A549 (cell line): ENCODE results near the gene SNRPA. TPM values are rescaled to one million over a fixed set of nuclear protein-coding genes. Genes with fewer than 3 reads are reported as not detected.

ENCODE experiments used
- ATAC-seq, 2 experiments: fragments of 200-7000 bp in 1 of 2; fragments of >200 bp in 1 of 2; cut with Nextera tagmentation in 1 of 2; cut with Tn5 transposase in 1 of 2; 3 replicates each; pipeline versions ENCODE4 v1.8.0 to v1.9.1; 2018 to 2020; ENCODE audit warnings: mild to moderate bottlenecking in 1 of 2, moderate library complexity in 1 of 2
- CTCF ChIA-PET: fragments of 300-600 bp; sonication (Branson Sonifier 250); formaldehyde crosslinking; extraction: SDS; loops from one replicate; lab custom pipeline; 2021; ENCODE audit warnings: antibody characterized with exemption, inconsistent platforms; lab: Yijun Ruan, JAX
- POLR2A ChIA-PET: fragments of 350-600 bp; formaldehyde crosslinking; extraction: SDS; loops from one replicate; lab custom pipeline; 2021; ENCODE audit warnings: antibody characterized with exemption, inconsistent platforms; lab: Yijun Ruan, JAX
- DNase-seq, 2 experiments: peaks; one replicate each; pipeline versions ENCODE4 v3.0.0 to v3.0.0-alpha.2; 2011 to 2016; ENCODE audit warnings: low read depth in 1 of 2, low spot score in 1 of 2
- FAIRE-seq: peaks from 2 replicates; lab custom pipeline; 2011; peaks lifted over from hg19 to GRCh38; lab: Jason Lieb, UNC
- H3K27ac ChIP-seq, 2 experiments: fragments of >200 bp; sonication (Bioruptor Twin); formaldehyde crosslinking; 3 replicates each; pipeline ENCODE4 v1.5.1; 2016 to 2017
- H3K4me1 ChIP-seq: fragments of >200 bp; sonication (Bioruptor Twin); formaldehyde crosslinking; 3 replicates; pipeline ENCODE4 v1.6.1; 2016
- H3K4me2 ChIP-seq: fragments of >200 bp; sonication (Bioruptor Twin); formaldehyde crosslinking; 3 replicates; pipeline ENCODE4 v1.6.1; 2016
- H3K4me3 ChIP-seq: fragments of >200 bp; sonication (Bioruptor Twin); formaldehyde crosslinking; 3 replicates; pipeline ENCODE4 v1.5.1; 2016
- H3K9me3 ChIP-seq: fragments of >200 bp; sonication (Bioruptor Twin); formaldehyde crosslinking; 3 replicates; pipeline ENCODE4 v1.6.1; 2016
- BHLHE40 ChIP-seq: IDR thresholded peaks from 2 replicates; pipeline ENCODE4 v1.6.1; 2012; ENCODE audit warnings: low read depth, low read length, inconsistent platforms
- CEBPB ChIP-seq, 2 experiments: fragments of >200 bp in 1 of 2; sonication (Bioruptor Twin) in 1 of 2; formaldehyde crosslinking in 1 of 2; IDR thresholded peaks; 2 replicates each; pipeline ENCODE4 v1.6.1; 2012 to 2016
- E2F6 ChIP-seq: IDR thresholded peaks from 2 replicates; pipeline ENCODE4 v1.6.1; 2012; ENCODE audit warnings: low read depth, borderline replicate concordance
- EP300 ChIP-seq, 2 experiments: fragments of >200 bp; sonication (Bioruptor Twin); formaldehyde crosslinking; IDR thresholded peaks; 2 replicates in 1 of 2; 3 replicates in 1 of 2; pipeline ENCODE4 v1.6.1; 2016 to 2017
- ESRRA ChIP-seq: fragments of 150-350 bp; IDR thresholded peaks from 2 replicates; pipeline ENCODE4 v1.6.1; 2014; ENCODE audit warnings: mild to moderate bottlenecking, low read length, borderline replicate concordance
- HMGXB4 ChIP-seq: fragments of 250-450 bp; sonication (Bioruptor Pico); IDR thresholded peaks from 2 replicates; pipeline ENCODE4 v1.5.0; 2021; ENCODE audit warnings: mild to moderate bottlenecking, moderate library complexity, borderline replicate concordance
- KDM5A ChIP-seq: fragments of 200-600 bp; sonication (generic); IDR thresholded peaks from 2 replicates; pipeline ENCODE4 v1.6.1; 2016; ENCODE audit warnings: antibody characterized with exemption, mild to moderate bottlenecking
- PHF8 ChIP-seq: fragments of 200-600 bp; sonication (generic); IDR thresholded peaks from 2 replicates; pipeline ENCODE4 v1.6.1; 2016; ENCODE audit warnings: low read depth, mild to moderate bottlenecking, antibody characterized with exemption, moderate library complexity, borderline replicate concordance
- POLR2A ChIP-seq: IDR thresholded peaks from 2 replicates; pipeline ENCODE4 v1.6.1; 2012; ENCODE audit warnings: mild to moderate bottlenecking, low read length
- TFCP2L1 ChIP-seq: fragments of 250-450 bp; sonication (Bioruptor Pico); IDR thresholded peaks from 2 replicates; pipeline ENCODE4 v1.5.0; 2021; ENCODE audit warnings: mild to moderate bottlenecking
- TP53 ChIP-seq: fragments of 250-450 bp; sonication (Bioruptor Pico); IDR thresholded peaks from 2 replicates; pipeline ENCODE4 v1.5.0; 2021; ENCODE audit warnings: mild to moderate bottlenecking, moderate library complexity
- ZC3H11A ChIP-seq: fragments of 450-650 bp; IDR thresholded peaks from 2 replicates; pipeline ENCODE4 v1.6.1; 2014; ENCODE audit warnings: antibody characterized with exemption, mild to moderate bottlenecking
- ZNF302 ChIP-seq: fragments of 250-450 bp; sonication (Bioruptor Pico); IDR thresholded peaks from 2 replicates; pipeline ENCODE4 v1.9.0; 2021; ENCODE audit warnings: inconsistent platforms, mild to moderate bottlenecking, moderate library complexity
- WGBS: methylation state at CpG from one replicate; pipeline ENCODE4 v1.1.6; 2017; ENCODE audit errors: missing lambda C conversion rate; 5-methylcytosine and 5-hydroxymethylcytosine counted together
- polyA plus RNA-seq, 4 experiments: library from polyadenylated mRNA; depleted of rRNA in 3 of 4; stranded (reverse); fragments of >200 nt; fragmentation: RNase III in 1 of 4; extraction: RNeasy Plus Mini Kit Qiagen cat#74134 plus additional on column Dnase treatment in 1 of 4; gene quantifications; 2 replicates in 3 of 4; 3 replicates in 1 of 4; pipeline ENCODE4 v1.2.3, GENCODE V29; 2011 to 2017
- TF ChIP-seq, protein P1 (sequence below): fragments of 450-650 bp; IDR thresholded peaks from 2 replicates; pipeline ENCODE4 v1.6.1; 2014; ENCODE audit warnings: antibody characterized with exemption
- TF ChIP-seq, protein P2 (sequence below): fragments of 200-600 bp; sonication (generic); IDR thresholded peaks from 2 replicates; pipeline ENCODE4 v1.6.1; 2016; ENCODE audit warnings: antibody characterized with exemption, mild to moderate bottlenecking, moderate library complexity

Gene SNRPA
- polyA plus RNA-seq, 2 of the 4 experiments (the other 2 are of a cell fraction) = 141 to 236 TPM

DNA sequence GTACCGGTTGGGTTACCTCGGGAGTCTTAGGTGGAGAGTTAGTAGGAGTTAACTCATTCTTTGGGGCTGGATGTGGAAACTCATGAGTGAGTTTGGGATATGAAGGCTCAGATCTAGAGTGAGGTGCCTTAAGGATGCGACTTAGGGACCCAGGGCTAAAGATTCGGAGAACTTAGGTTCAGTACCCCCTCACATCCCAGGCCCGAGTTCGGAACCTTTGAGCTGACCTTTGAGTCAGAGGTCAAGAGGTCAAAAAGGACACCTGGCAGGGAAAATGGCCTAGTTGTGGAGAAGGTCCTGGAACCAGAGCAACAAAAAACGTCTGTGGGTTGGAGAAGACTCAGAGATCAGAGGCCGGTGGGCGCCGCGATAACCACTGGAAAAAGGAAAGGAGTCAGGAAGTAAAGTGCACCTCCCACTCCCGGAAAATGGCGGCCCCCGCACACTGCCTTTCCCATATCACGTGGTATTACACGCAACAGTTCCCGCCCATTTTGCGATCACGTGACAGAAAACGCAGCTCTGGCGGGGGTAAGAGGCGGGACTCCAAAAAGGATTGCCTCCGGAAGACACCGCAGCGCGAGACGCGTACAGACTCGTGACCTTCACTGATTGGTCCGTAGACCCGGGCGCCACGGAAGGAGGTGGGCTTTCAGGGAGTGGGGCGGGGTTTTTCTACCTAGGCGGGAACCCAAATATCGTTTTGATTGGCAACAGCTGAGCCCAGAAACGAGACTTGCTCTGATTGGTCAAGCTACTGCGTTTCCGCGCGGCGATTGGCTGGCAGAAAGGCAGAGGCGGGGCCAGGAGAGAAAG, 737 bp upstream of the SNRPA start, which contains the start of gene ACTMAP (continued):
- TF ChIP-seq, protein P1, sequence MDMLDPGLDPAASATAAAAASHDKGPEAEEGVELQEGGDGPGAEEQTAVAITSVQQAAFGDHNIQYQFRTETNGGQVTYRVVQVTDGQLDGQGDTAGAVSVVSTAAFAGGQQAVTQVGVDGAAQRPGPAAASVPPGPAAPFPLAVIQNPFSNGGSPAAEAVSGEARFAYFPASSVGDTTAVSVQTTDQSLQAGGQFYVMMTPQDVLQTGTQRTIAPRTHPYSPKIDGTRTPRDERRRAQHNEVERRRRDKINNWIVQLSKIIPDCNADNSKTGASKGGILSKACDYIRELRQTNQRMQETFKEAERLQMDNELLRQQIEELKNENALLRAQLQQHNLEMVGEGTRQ = peak; percentile 100
- peak; percentile 98 for TF ChIP-seq E2F6
- peak; percentile 64 for TF ChIP-seq BHLHE40
- no peak; the same call in 1 of the 2 replicates for TF ChIP-seq HMGXB4
- no peak for TF ChIP-seq KDM5A
- no peak for TF ChIP-seq ZC3H11A
- TF ChIP-seq TFCP2L1 (CRISPR knock-in tag) = peak; percentile 97
- TF ChIP-seq PHF8 = peak; percentile 88
- TF ChIP-seq POLR2A = peak; percentile 52; the same call in 1 of the 2 replicates
- TF ChIP-seq ESRRA = peak; percentile 97
- TF ChIP-seq TP53 (CRISPR knock-in tag) = peak; percentile 92

DNA sequence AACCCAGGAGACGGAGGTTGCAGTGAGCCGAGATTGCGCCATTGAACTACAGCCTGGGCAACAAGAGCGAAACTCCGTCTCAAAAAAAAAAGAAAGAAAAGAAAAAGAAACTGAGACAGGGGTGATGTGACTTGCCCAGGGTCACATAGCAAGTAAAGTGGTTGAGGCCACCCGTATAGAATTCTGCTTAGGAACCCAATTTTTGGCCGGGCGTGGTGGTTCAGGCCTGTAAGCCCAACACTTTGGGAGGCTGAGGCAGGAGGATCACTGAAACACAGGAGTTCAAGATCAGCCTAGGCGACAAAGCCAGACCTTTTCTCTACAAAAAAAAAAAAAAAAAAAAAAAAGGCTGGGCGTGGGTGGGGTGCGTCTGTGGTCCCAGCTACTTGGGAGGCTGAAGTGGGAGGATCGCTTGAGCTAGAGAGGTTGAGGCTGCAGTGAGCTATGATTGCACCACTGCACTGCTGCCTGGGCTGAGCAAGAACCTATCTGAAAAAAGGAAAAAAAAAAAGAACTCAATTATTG, 1.3 kb downstream of the SNRPA start:
- H3K27ac ChIP-seq = peak overlapping the region; percentile 85 to 87

DNA sequence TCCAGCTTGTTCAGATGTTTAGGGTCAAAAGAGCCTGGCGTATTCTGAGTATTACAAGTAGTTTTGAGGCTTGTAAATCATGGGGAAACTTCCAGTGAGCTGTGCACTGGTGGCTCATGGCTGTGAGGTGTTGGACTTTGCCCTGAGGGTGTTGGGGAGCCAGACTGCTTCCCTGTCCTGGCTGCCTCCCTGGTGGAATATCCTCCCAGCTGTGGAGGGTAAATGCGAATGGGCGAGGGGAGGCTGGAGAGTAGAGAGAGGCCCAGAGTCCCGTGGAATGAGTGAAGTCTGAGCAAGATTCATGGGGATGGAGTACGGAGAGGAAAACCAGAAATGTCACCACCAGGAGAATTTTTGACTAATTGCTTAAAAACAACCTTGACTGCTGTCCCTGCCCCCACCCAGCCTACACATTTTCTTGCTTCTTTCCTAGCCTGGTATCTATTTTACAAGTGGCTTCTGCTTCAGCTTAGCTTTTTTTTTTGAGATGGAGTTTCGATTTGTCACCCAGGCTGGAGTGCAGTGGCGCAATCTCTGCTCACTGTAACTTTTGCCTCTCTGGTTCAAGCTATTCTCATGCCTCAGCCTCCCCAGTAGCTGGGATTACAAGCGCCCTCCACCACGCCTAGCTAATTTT, 3.7 kb downstream of the SNRPA start:
- Histone ChIP-seq H3K4me1 (peaks cover 42% of the 10 kb centered on the region), H3K4me2 (peak overlapping the region; percentile 64), H3K9me3 (no peaks in the 10 kb centered on the region), H3K4me3 (peak overlapping the region; percentile 4; the same call in 2 of the 3 replicates), H3K27ac (peak overlapping the region; percentile 19 to 60; a peak in 4 of 6 replicates)
- DNase-seq (peak in 1 of 2 experiments; percentile 53), ATAC-seq (no peak), FAIRE-seq (no peak)
- ChIA-PET POLR2A (interaction anchor here (0.6 to 2.4 kb wide), 6 partner anchors 23 to 250 kb away, joined by 3 to 17 read pairs (median 8); partner anchors contain the start of genes COQ8B, ITPKC and RAB4B), CTCF (interaction anchor here (0.6 to 9.7 kb wide), 16 partner anchors 9 to 411 kb away, joined by 3 to 71 read pairs (median 4); partner anchors contain the start of genes COQ8B, EGLN2 and ITPKC)
- WGBS = 87% methylated on average over 9 of the region's 9 CpGs
- TF ChIP-seq CEBPB (IDR thresholded peaks at IDR 0.05) (peak; percentile 46 to 67; a peak in 2 of 4 replicates), EP300 (IDR thresholded peaks at IDR 0.05) (no peak), POLR2A (0 out of 2 replicates have a peak, but pooled peaks have one; percentile 7)
- TF ChIP-seq, protein P2, sequence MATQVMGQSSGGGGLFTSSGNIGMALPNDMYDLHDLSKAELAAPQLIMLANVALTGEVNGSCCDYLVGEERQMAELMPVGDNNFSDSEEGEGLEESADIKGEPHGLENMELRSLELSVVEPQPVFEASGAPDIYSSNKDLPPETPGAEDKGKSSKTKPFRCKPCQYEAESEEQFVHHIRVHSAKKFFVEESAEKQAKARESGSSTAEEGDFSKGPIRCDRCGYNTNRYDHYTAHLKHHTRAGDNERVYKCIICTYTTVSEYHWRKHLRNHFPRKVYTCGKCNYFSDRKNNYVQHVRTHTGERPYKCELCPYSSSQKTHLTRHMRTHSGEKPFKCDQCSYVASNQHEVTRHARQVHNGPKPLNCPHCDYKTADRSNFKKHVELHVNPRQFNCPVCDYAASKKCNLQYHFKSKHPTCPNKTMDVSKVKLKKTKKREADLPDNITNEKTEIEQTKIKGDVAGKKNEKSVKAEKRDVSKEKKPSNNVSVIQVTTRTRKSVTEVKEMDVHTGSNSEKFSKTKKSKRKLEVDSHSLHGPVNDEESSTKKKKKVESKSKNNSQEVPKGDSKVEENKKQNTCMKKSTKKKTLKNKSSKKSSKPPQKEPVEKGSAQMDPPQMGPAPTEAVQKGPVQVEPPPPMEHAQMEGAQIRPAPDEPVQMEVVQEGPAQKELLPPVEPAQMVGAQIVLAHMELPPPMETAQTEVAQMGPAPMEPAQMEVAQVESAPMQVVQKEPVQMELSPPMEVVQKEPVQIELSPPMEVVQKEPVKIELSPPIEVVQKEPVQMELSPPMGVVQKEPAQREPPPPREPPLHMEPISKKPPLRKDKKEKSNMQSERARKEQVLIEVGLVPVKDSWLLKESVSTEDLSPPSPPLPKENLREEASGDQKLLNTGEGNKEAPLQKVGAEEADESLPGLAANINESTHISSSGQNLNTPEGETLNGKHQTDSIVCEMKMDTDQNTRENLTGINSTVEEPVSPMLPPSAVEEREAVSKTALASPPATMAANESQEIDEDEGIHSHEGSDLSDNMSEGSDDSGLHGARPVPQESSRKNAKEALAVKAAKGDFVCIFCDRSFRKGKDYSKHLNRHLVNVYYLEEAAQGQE = no peak

More for the DNA sequence above, 1.3 kb downstream of the SNRPA start:
- WGBS = 67% methylated on average over 12 of the region's 12 CpGs
- H3K9me3 ChIP-seq = no peaks in the 10 kb centered on the region
- ChIA-PET CTCF (interaction anchor here (0.6 to 9.7 kb wide), 12 partner anchors 14 to 1612 kb away, joined by 3 to 71 read pairs (median 4); partner anchors contain the start of gene EGLN2), POLR2A (interaction anchor here (0.7 to 1.6 kb wide), 8 partner anchors 8 to 1317 kb away, joined by 3 to 11 read pairs (median 5); partner anchors contain the start of genes EGLN2, NUMBL and RAB4B)
- ATAC-seq (no peak), FAIRE-seq (no peak), DNase-seq (no peak)
- H3K4me1 ChIP-seq = peaks cover 56% of the 10 kb centered on the region
- peak overlapping the region; percentile 73 for H3K4me2 ChIP-seq
- TF ChIP-seq ZNF302 (CRISPR knock-in tag) (no peak), CEBPB (IDR thresholded peaks at IDR 0.05) (0 out of 4 replicates have a peak, but pooled peaks of 1 of the 2 experiments have one; percentile 37)
- H3K4me3 ChIP-seq = peak overlapping the region; percentile 66
